GM23338 (cell line): ENCODE results near the gene TMEM185B. TPM values are rescaled to one million over a fixed set of nuclear protein-coding genes. Genes with fewer than 3 reads are reported as not detected.

Source experiments
- ATAC-seq: fragments of 200-7000 bp; cut with Tn5 transposase; 3 replicates; pipeline ENCODE4 v1.9.1; 2020
- DNase-seq: peaks from one replicate; pipeline ENCODE4 v3.0.0-alpha.2; 2015; ENCODE audit warnings: low spot score
- H2AFZ ChIP-seq: fragments of 200-600 bp; sonication (generic); 2 replicates; pipeline ENCODE4 v1.8.0; 2016; ENCODE audit warnings: antibody characterized with exemption, mild to moderate bottlenecking, moderate library complexity
- H3F3A ChIP-seq: fragments of 200-600 bp; sonication (generic); replicated peaks from 2 replicates; pipeline ENCODE4 v1.8.0; 2017; ENCODE audit warnings: antibody characterized with exemption, mixed run types, low read depth
- H3K27ac ChIP-seq: fragments of 200-600 bp; sonication (generic); 2 replicates; pipeline ENCODE4 v1.6.1; 2016; ENCODE audit warnings: low read depth
- H3K27me3 ChIP-seq: fragments of 200-600 bp; sonication (generic); 2 replicates; pipeline ENCODE4 v1.8.0; 2016; ENCODE audit warnings: mild to moderate bottlenecking, mixed run types, moderate library complexity; ENCODE audit not compliant: insufficient read depth
- H3K36me3 ChIP-seq: fragments of 200-600 bp; sonication (generic); 2 replicates; pipeline ENCODE4 v1.8.0; 2016; ENCODE audit warnings: mild to moderate bottlenecking; ENCODE audit not compliant: insufficient read depth
- H3K4me1 ChIP-seq: fragments of 200-600 bp; sonication (generic); 2 replicates; pipeline ENCODE4 v1.8.0; 2016; ENCODE audit warnings: mild to moderate bottlenecking, moderate library complexity; ENCODE audit not compliant: insufficient read depth
- H3K4me2 ChIP-seq: fragments of 200-600 bp; sonication (generic); 2 replicates; pipeline ENCODE4 v1.7.1; 2017; ENCODE audit warnings: mixed run types
- H3K4me3 ChIP-seq: fragments of 200-600 bp; sonication (generic); 2 replicates; pipeline ENCODE4 v1.6.1; 2016; ENCODE audit warnings: mixed run types
- H3K79me2 ChIP-seq: fragments of 200-600 bp; sonication (generic); replicated peaks from 2 replicates; pipeline ENCODE4 v1.8.0; 2017; ENCODE audit warnings: mild to moderate bottlenecking; ENCODE audit not compliant: insufficient read depth
- H3K9me2 ChIP-seq: fragments of 200-600 bp; sonication (generic); 2 replicates; pipeline ENCODE4 v1.8.0; 2017; ENCODE audit not compliant: insufficient read depth
- H4K20me1 ChIP-seq: fragments of 200-600 bp; sonication (generic); replicated peaks from 2 replicates; pipeline ENCODE4 v1.8.0; 2017; ENCODE audit warnings: mild to moderate bottlenecking; ENCODE audit not compliant: insufficient read depth
- H3K27ac Mint-ChIP-seq: 2 replicates; pipeline ENCODE4 v1.8.0; 2020; ENCODE audit warnings: inconsistent platforms, mild to moderate bottlenecking, moderate library complexity, mixed read lengths
- H3K27me3 Mint-ChIP-seq: 3 replicates; pipeline ENCODE4 v1.8.0; 2022; ENCODE audit warnings: low read depth, mild to moderate bottlenecking, moderate library complexity, mixed read lengths, inconsistent platforms; ENCODE audit not compliant: insufficient read depth, poor library complexity
- H3K36me3 Mint-ChIP-seq: 3 replicates; pipeline ENCODE4 v1.8.0; 2021; ENCODE audit warnings: low read depth, mild to moderate bottlenecking, inconsistent platforms, moderate library complexity, mixed read lengths
- H3K4me1 Mint-ChIP-seq: 3 replicates; pipeline ENCODE4 v1.8.0; 2020; ENCODE audit warnings: mild to moderate bottlenecking, inconsistent platforms, mixed read lengths
- H3K4me3 Mint-ChIP-seq: 3 replicates; pipeline ENCODE4 v1.8.0; 2021; ENCODE audit warnings: moderate library complexity, mild to moderate bottlenecking, inconsistent platforms, mixed read lengths
- H3K9me3 Mint-ChIP-seq: 3 replicates; pipeline ENCODE4 v1.8.0; 2020; ENCODE audit warnings: moderate library complexity, mild to moderate bottlenecking, inconsistent platforms, mixed read lengths
- CREB1 ChIP-seq: fragments of 250-450 bp; sonication (Bioruptor Pico); IDR thresholded peaks from 2 replicates; pipeline ENCODE4 v1.5.0; 2020; ENCODE audit warnings: low read depth, mild to moderate bottlenecking, moderate library complexity
- CTCF ChIP-seq, 2 experiments: fragments of 200-600 bp in 1 of 2; sonication (generic) in 1 of 2; conservative IDR thresholded peaks; 2 replicates each; pipeline versions ENCODE4 v1.5.1 to v1.6.1; 2016 to 2017; ENCODE audit warnings: antibody characterized with exemption in 2 of 2, low read depth in 2 of 2, mild to moderate bottlenecking in 2 of 2, moderate library complexity in 1 of 2
- ETS1 ChIP-seq: IDR thresholded peaks from 2 replicates; pipeline ENCODE4 v1.6.1; 2016; ENCODE audit warnings: antibody characterized with exemption
- EZH2 ChIP-seq: fragments of 200-600 bp; sonication (generic); IDR thresholded peaks from one replicate; pipeline ENCODE4 v1.8.0; 2017; ENCODE audit warnings: antibody characterized with exemption, mild to moderate bottlenecking, low read depth; ENCODE audit not compliant: unreplicated experiment
- EZH2phosphoT487 ChIP-seq: fragments of 200-600 bp; sonication (generic); IDR thresholded peaks from one replicate; pipeline ENCODE4 v1.8.1; 2018; ENCODE audit warnings: antibody characterized with exemption; ENCODE audit not compliant: unreplicated experiment
- JUNB ChIP-seq: IDR thresholded peaks from one replicate; pipeline ENCODE4 v1.6.1; 2016; ENCODE audit warnings: antibody characterized with exemption; ENCODE audit not compliant: unreplicated experiment
- NANOG ChIP-seq: IDR thresholded peaks from 2 replicates; pipeline ENCODE4 v1.6.1; 2016; ENCODE audit warnings: antibody characterized with exemption, borderline replicate concordance
- POLR2AphosphoS5 ChIP-seq: IDR thresholded peaks from 2 replicates; pipeline ENCODE4 v1.6.1; 2016; ENCODE audit warnings: antibody characterized with exemption, low read depth
- STAT1 ChIP-seq: IDR thresholded peaks from one replicate; pipeline ENCODE4 v1.6.1; 2016; ENCODE audit warnings: antibody characterized with exemption; ENCODE audit not compliant: unreplicated experiment
- ZNF114 ChIP-seq: fragments of 250-450 bp; sonication (Bioruptor Pico); IDR thresholded peaks from 2 replicates; pipeline ENCODE4 v1.5.0; 2020; ENCODE audit warnings: mild to moderate bottlenecking, moderate library complexity
- ZNF331 ChIP-seq: fragments of 250-450 bp; sonication (Bioruptor Pico); IDR thresholded peaks from 2 replicates; pipeline ENCODE4 v1.5.0; 2020; ENCODE audit warnings: low read depth, mild to moderate bottlenecking, moderate library complexity
- polyA plus RNA-seq: library from polyadenylated mRNA; unstranded; fragments of >200 nt; fragmentation: Nextera tagmentation; extraction: Ambion mirVana; gene quantifications from 2 replicates; pipeline ENCODE4 v1.2.1, GENCODE V29; 2016
- total RNA-seq: library from RNA; depleted of rRNA; stranded (reverse); fragments of >200 nt; shearing (Covaris generic); gene quantifications from 2 replicates; pipeline ENCODE4 v1.2.3, GENCODE V29; 2014
- TF ChIP-seq, protein P1 (sequence below): fragments of 250-450 bp; sonication (Bioruptor Pico); IDR thresholded peaks from 2 replicates; pipeline ENCODE4 v1.5.0; 2020; ENCODE audit warnings: mild to moderate bottlenecking, moderate library complexity
- TF ChIP-seq, protein P2 (sequence below): IDR thresholded peaks from one replicate; pipeline ENCODE4 v1.6.1; 2018; ENCODE audit warnings: antibody characterized with exemption; ENCODE audit not compliant: unreplicated experiment

TMEM185B gene
- total and polyA plus RNA-seq, 2 experiments from 2014 or later, result 3.9 to 24.4 TPM

DNA sequence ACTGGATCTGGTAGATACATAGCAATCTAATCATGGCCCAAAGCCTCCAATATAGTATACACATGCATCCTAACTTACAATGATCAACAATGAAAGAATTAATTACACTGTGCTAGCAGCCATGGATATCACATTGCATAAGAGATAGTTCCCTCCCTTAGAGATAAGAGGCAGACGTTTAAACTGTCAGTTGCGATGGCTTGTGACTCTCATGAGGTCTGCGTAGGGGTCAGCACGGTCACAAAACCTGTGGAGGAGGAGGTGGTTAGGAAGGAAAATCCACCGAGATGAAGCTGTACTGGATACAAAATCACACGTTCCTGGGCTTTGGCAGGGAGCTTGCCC lies 28.7 kb upstream of the TMEM185B start:
- Mint-ChIP-seq H3K27ac (no peak overlapping the region), H3K9me3 (no peaks in the 10 kb centered on the region), H3K4me1 (peaks cover 37% of the 10 kb centered on the region), H3K4me3 (peak overlapping the region; percentile 93), H3K27me3 (peaks cover 41% of the 10 kb centered on the region), H3K36me3 (no peaks in the 10 kb centered on the region)
- Histone ChIP-seq H3F3A (peaks cover 13% of the 10 kb centered on the region; the same call in 1 of the 2 replicates), H3K4me1 (peaks cover 16% of the 10 kb centered on the region), H3K4me2 (peak overlapping the region; percentile 86), H3K27me3 (peaks cover 55% of the 10 kb centered on the region), H3K79me2 (peaks cover 12% of the 10 kb centered on the region; the same call in 1 of the 2 replicates), H3K36me3 (no peaks in the 10 kb centered on the region), H3K4me3 (peak overlapping the region; percentile 96), H4K20me1 (peaks cover 4% of the 10 kb centered on the region), H3K27ac (no peak overlapping the region), H2AFZ (peak overlapping the region; percentile 95; the same call in 1 of the 2 replicates), H3K9me2 (no peaks in the 10 kb centered on the region)
- TF ChIP-seq NANOG, result no peak
- no peak for TF ChIP-seq STAT1
- TF ChIP-seq ZNF114, result no peak
- no peak for TF ChIP-seq CTCF (conservative IDR thresholded peaks at IDR 0.05; ENCODE audit: low read depth in 2 of 2)
- TF ChIP-seq, protein P1, sequence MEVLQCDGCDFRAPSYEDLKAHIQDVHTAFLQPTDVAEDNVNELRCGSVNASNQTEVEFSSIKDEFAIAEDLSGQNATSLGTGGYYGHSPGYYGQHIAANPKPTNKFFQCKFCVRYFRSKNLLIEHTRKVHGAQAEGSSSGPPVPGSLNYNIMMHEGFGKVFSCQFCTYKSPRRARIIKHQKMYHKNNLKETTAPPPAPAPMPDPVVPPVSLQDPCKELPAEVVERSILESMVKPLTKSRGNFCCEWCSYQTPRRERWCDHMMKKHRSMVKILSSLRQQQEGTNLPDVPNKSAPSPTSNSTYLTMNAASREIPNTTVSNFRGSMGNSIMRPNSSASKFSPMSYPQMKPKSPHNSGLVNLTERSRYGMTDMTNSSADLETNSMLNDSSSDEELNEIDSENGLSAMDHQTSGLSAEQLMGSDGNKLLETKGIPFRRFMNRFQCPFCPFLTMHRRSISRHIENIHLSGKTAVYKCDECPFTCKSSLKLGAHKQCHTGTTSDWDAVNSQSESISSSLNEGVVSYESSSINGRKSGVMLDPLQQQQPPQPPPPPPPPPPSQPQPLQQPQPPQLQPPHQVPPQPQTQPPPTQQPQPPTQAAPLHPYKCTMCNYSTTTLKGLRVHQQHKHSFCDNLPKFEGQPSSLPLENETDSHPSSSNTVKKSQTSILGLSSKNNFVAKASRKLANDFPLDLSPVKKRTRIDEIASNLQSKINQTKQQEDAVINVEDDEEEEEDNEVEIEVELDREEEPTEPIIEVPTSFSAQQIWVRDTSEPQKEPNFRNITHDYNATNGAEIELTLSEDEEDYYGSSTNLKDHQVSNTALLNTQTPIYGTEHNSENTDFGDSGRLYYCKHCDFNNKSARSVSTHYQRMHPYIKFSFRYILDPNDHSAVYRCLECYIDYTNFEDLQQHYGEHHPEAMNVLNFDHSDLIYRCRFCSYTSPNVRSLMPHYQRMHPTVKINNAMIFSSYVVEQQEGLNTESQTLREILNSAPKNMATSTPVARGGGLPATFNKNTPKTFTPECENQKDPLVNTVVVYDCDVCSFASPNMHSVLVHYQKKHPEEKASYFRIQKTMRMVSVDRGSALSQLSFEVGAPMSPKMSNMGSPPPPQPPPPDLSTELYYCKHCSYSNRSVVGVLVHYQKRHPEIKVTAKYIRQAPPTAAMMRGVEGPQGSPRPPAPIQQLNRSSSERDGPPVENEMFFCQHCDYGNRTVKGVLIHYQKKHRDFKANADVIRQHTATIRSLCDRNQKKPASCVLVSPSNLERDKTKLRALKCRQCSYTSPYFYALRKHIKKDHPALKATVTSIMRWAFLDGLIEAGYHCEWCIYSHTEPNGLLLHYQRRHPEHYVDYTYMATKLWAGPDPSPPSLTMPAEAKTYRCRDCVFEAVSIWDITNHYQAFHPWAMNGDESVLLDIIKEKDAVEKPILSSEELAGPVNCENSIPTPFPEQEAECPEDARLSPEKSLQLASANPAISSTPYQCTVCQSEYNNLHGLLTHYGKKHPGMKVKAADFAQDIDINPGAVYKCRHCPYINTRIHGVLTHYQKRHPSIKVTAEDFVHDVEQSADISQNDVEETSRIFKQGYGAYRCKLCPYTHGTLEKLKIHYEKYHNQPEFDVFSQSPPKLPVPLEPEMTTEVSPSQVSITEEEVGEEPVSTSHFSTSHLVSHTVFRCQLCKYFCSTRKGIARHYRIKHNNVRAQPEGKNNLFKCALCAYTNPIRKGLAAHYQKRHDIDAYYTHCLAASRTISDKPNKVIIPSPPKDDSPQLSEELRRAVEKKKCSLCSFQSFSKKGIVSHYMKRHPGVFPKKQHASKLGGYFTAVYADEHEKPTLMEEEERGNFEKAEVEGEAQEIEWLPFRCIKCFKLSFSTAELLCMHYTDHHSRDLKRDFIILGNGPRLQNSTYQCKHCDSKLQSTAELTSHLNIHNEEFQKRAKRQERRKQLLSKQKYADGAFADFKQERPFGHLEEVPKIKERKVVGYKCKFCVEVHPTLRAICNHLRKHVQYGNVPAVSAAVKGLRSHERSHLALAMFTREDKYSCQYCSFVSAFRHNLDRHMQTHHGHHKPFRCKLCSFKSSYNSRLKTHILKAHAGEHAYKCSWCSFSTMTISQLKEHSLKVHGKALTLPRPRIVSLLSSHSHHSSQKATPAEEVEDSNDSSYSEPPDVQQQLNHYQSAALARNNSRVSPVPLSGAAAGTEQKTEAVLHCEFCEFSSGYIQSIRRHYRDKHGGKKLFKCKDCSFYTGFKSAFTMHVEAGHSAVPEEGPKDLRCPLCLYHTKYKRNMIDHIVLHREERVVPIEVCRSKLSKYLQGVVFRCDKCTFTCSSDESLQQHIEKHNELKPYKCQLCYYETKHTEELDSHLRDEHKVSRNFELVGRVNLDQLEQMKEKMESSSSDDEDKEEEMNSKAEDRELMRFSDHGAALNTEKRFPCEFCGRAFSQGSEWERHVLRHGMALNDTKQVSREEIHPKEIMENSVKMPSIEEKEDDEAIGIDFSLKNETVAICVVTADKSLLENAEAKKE (CRISPR knock-in tag), result no peak
- no peak for TF ChIP-seq CREB1
- TF ChIP-seq POLR2AphosphoS5, result no peak
- no peak for TF ChIP-seq EZH2phosphoT487
- TF ChIP-seq ZNF331 (CRISPR knock-in tag), result no peak
- no peak for TF ChIP-seq ETS1
- TF ChIP-seq JUNB, result no peak
- TF ChIP-seq, protein P2, sequence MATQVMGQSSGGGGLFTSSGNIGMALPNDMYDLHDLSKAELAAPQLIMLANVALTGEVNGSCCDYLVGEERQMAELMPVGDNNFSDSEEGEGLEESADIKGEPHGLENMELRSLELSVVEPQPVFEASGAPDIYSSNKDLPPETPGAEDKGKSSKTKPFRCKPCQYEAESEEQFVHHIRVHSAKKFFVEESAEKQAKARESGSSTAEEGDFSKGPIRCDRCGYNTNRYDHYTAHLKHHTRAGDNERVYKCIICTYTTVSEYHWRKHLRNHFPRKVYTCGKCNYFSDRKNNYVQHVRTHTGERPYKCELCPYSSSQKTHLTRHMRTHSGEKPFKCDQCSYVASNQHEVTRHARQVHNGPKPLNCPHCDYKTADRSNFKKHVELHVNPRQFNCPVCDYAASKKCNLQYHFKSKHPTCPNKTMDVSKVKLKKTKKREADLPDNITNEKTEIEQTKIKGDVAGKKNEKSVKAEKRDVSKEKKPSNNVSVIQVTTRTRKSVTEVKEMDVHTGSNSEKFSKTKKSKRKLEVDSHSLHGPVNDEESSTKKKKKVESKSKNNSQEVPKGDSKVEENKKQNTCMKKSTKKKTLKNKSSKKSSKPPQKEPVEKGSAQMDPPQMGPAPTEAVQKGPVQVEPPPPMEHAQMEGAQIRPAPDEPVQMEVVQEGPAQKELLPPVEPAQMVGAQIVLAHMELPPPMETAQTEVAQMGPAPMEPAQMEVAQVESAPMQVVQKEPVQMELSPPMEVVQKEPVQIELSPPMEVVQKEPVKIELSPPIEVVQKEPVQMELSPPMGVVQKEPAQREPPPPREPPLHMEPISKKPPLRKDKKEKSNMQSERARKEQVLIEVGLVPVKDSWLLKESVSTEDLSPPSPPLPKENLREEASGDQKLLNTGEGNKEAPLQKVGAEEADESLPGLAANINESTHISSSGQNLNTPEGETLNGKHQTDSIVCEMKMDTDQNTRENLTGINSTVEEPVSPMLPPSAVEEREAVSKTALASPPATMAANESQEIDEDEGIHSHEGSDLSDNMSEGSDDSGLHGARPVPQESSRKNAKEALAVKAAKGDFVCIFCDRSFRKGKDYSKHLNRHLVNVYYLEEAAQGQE, result no peak
- no peak for TF ChIP-seq EZH2
- ATAC-seq, result no peak
- DNase-seq, result no peak
